HCT116 (cell line): ENCODE data around the gene AKT3. TPM values are rescaled to one million over a fixed set of nuclear protein-coding genes. Genes with fewer than 3 reads are reported as not detected.

Experiments used
- ATAC-seq: fragments of 200-7000 bp; cut with Tn5 transposase; 2 replicates; pipeline ENCODE4 v1.9.1; 2020; ENCODE audit warnings: mild to moderate bottlenecking, moderate library complexity
- BruUV-seq: library from RNA; stranded (reverse); fragments of 400-500 nt; replicated peaks from 2 replicates; lab custom pipeline; 2021; lab: Mats Ljungman, UMichigan
- CTCF ChIA-PET: fragments of 300-600 bp; sonication (Branson Sonifier 250); formaldehyde crosslinking; loops from one replicate; lab custom pipeline; 2021; ENCODE audit warnings: antibody characterized with exemption; lab: Charles Lee
- POLR2A ChIA-PET: fragments of 300-600, 350-600 bp; sonication (Branson Sonifier 250); formaldehyde crosslinking; loops from one replicate; lab custom pipeline; 2021; ENCODE audit warnings: antibody characterized with exemption; lab: Charles Lee
- RAD21 ChIA-PET, 2 experiments: fragments of 300-600 bp; sonication (Branson Sonifier 250); formaldehyde crosslinking; loops; one replicate each; lab custom pipeline; 2023; ENCODE audit warnings: low total read pairs in 2 of 2; ENCODE audit not compliant: uncharacterized antibody in 2 of 2, unreplicated experiment in 2 of 2, low non-redundant PET in 1 of 2; lab: Charles Lee
- DNase-seq: peaks from one replicate; pipeline ENCODE4 v3.0.0-alpha.2; 2010; ENCODE audit warnings: low read depth, low spot score
- H2AFZ ChIP-seq: fragments of 200-600 bp; shearing (Covaris generic), sonication (generic); 2 replicates; pipeline ENCODE4 v1.6.1; 2017; ENCODE audit warnings: low read depth, mixed run types, mixed read lengths, antibody characterized with exemption, low read length; ENCODE audit not compliant: poor library complexity, severe bottlenecking
- H3K27ac ChIP-seq: 2 replicates; pipeline ENCODE4 v1.5.1; 2012; ENCODE audit warnings: low read depth, low read length
- H3K27me3 ChIP-seq: fragments of 200-600 bp; sonication (generic); 2 replicates; pipeline ENCODE4 v1.6.1; 2016; ENCODE audit warnings: mixed run types, low read length, mixed read lengths; ENCODE audit not compliant: insufficient read depth
- H3K36me3 ChIP-seq, 2 experiments: fragments of 200-500 bp in 1 of 2; fragments of 200-600 bp in 1 of 2; sonication (Bioruptor generic) in 1 of 2; sonication (generic) in 1 of 2; 2 replicates each; pipeline versions ENCODE4 v1.5.1 to v1.6.1; 2014 to 2016; ENCODE audit warnings: low read length in 2 of 2, inconsistent platforms in 1 of 2, mixed read lengths in 1 of 2, mixed run types in 1 of 2; ENCODE audit not compliant: insufficient read depth in 2 of 2, control insufficient read depth in 1 of 2
- H3K4me1 ChIP-seq, 2 experiments: fragments of 200-600 bp in 1 of 2; sonication (generic) in 1 of 2; 2 replicates each; pipeline versions ENCODE4 v1.5.1 to v1.6.1; 2012 to 2017; ENCODE audit warnings: low read length in 2 of 2, inconsistent platforms in 1 of 2, mild to moderate bottlenecking in 1 of 2, mixed read lengths in 1 of 2, mixed run types in 1 of 2, moderate library complexity in 1 of 2; ENCODE audit not compliant: insufficient read depth in 2 of 2, control insufficient read depth in 1 of 2
- H3K4me2 ChIP-seq: fragments of 200-600 bp; sonication (generic); 2 replicates; pipeline ENCODE4 v1.6.1; 2017; ENCODE audit warnings: mixed run types, low read length, mixed read lengths
- H3K4me3 ChIP-seq, 2 experiments: fragments of 200-600 bp in 1 of 2; sonication (generic) in 1 of 2; replicated peaks in 1 of 2; 2 replicates each; pipeline ENCODE4 v1.5.1; 2011 to 2016; ENCODE audit warnings: low read length in 2 of 2, control low read depth in 1 of 2, low read depth in 1 of 2, mild to moderate bottlenecking in 1 of 2, mixed read lengths in 1 of 2, mixed run types in 1 of 2
- H3K79me2 ChIP-seq: fragments of 200-600 bp; sonication (generic); 2 replicates; pipeline ENCODE4 v1.6.1; 2017; ENCODE audit warnings: mild to moderate bottlenecking, mixed run types, low read length, moderate library complexity, mixed read lengths; ENCODE audit not compliant: insufficient read depth
- H3K9ac ChIP-seq: fragments of 200-600 bp; sonication (generic); 2 replicates; pipeline ENCODE4 v1.6.1; 2016; ENCODE audit warnings: low read length, mixed read lengths
- H3K9me2 ChIP-seq: fragments of 200-600 bp; sonication (generic), shearing (Covaris generic); 2 replicates; pipeline ENCODE4 v1.6.1; 2017; ENCODE audit warnings: mixed run types, mild to moderate bottlenecking, moderate library complexity; ENCODE audit not compliant: insufficient read depth
- H3K9me3 ChIP-seq, 2 experiments: fragments of 200-500 bp in 1 of 2; fragments of 200-600 bp in 1 of 2; sonication (Bioruptor generic) in 1 of 2; sonication (generic) in 1 of 2; 2 replicates each; pipeline ENCODE4 v1.6.1; 2014 to 2017; ENCODE audit warnings: low read length in 2 of 2, mixed read lengths in 2 of 2, inconsistent platforms in 1 of 2, low read depth in 1 of 2, mild to moderate bottlenecking in 1 of 2, mixed run types in 1 of 2, moderate library complexity in 1 of 2; ENCODE audit not compliant: control insufficient read depth in 1 of 2, insufficient read depth in 1 of 2
- H4K20me1 ChIP-seq: fragments of 200-600 bp; sonication (generic), shearing (Covaris generic); 2 replicates; pipeline ENCODE4 v1.6.1; 2017; ENCODE audit warnings: mixed run types, mild to moderate bottlenecking, moderate library complexity; ENCODE audit not compliant: insufficient read depth
- ELF1 ChIP-seq: IDR thresholded peaks from 2 replicates; pipeline ENCODE4 v1.6.1; 2012; ENCODE audit warnings: low read depth, borderline replicate concordance
- FOSL1 ChIP-seq: IDR thresholded peaks from 2 replicates; pipeline ENCODE4 v1.6.1; 2012; ENCODE audit warnings: low read depth
- JUND ChIP-seq: IDR thresholded peaks from 2 replicates; pipeline ENCODE4 v1.6.1; 2012
- POLR2AphosphoS5 ChIP-seq: IDR thresholded peaks from 2 replicates; pipeline ENCODE4 v1.6.1; 2011; ENCODE audit warnings: mild to moderate bottlenecking, low read depth, low read length, moderate library complexity
- REST ChIP-seq: IDR thresholded peaks from 2 replicates; pipeline ENCODE4 v1.6.1; 2012; ENCODE audit warnings: low read depth
- TCF7L2 ChIP-seq: IDR thresholded peaks from 2 replicates; pipeline ENCODE4 v1.7.0; 2011; ENCODE audit warnings: borderline replicate concordance, inconsistent platforms; ENCODE audit not compliant: insufficient read depth, insufficient read length; ENCODE audit errors: extremely low read depth
- YY1 ChIP-seq: IDR thresholded peaks from 2 replicates; pipeline ENCODE4 v1.6.1; 2011; ENCODE audit warnings: low read length, low read depth, moderate library complexity, mild to moderate bottlenecking; ENCODE audit not compliant: insufficient replicate concordance; ENCODE audit errors: extremely low read depth
- ZBTB33 ChIP-seq: IDR thresholded peaks from 2 replicates; pipeline ENCODE4 v1.6.1; 2011; ENCODE audit warnings: mild to moderate bottlenecking, low read length, moderate library complexity; ENCODE audit not compliant: insufficient replicate concordance; ENCODE audit errors: extremely low read depth
- ZFX ChIP-seq: fragments of 450-650 bp; IDR thresholded peaks from 2 replicates; pipeline ENCODE4 v1.6.1; 2017
- ZNF274 ChIP-seq: fragments of 200-500 bp; sonication (Bioruptor generic); IDR thresholded peaks from 2 replicates; pipeline ENCODE4 v1.6.1; 2014; ENCODE audit warnings: mild to moderate bottlenecking, low read depth, low read length, inconsistent platforms
- intact Hi-C: fragments of 100-400 bp; cut with micrococcal nuclease; formaldehyde crosslinking; loops from 2 replicates; pipeline ENCODE4 v1.10.0; 2022
- total RNA-seq: library from RNA; stranded (reverse); gene quantifications from one replicate; pipeline ENCODE4 v1.2.1, GENCODE V29; 2021; ENCODE audit not compliant: unreplicated experiment

Gene AKT3
- total RNA-seq, 1 experiment from 2014 or later = 0.49 TPM

DNA sequence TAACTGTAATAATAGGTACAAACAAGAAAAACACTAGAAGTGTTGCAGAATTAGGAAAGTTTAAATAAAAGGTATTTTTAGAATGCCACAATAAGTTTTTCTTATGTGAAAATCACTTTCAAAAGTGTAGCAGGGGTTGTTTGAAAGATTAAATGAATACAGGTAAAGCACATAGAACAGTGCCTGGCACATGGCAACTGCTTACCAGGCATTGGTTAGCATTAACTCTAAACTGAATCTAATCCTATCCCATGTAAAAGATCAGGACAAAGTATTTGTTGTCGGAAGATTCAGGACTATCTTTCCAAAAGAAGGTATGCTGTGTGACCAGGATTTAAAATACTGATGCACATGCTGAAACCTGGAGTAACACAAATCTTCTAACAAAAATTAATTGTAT is 3.3 kb downstream of the AKT3 start:
- Histone ChIP-seq H3K9ac (no peak overlapping the region), H3K9me3 (no peaks in the 10 kb centered on the region), H3K36me3 (no peaks in the 10 kb centered on the region), H4K20me1 (no peaks in the 10 kb centered on the region; the same call in 1 of the 2 replicates), H3K27me3 (peaks cover 25% of the 10 kb centered on the region), H3K4me3 (no peak overlapping the region), H3K4me1 (no peaks in the 10 kb centered on the region), H3K79me2 (no peaks in the 10 kb centered on the region), H3K4me2 (no peak overlapping the region), H3K27ac (no peak overlapping the region), H3K9me2 (no peaks in the 10 kb centered on the region), H2AFZ (no peak overlapping the region)
- intact Hi-C loops = loop anchor here (5.0 kb wide), 1 partner anchor 426 kb away; no protein-coding TSS in a partner anchor
- ChIA-PET POLR2A (no interaction called here), CTCF (no interaction called here), RAD21 (no interaction called here)
- ATAC-seq = no peak
- no TSS peak for BruUV-seq
- no peak for DNase-seq
- no peak for TF ChIP-seq FOSL1
- no peak for TF ChIP-seq TCF7L2
- no peak for TF ChIP-seq ZFX
- no peak for TF ChIP-seq REST
- TF ChIP-seq ZBTB33 = no peak
- TF ChIP-seq YY1 = no peak
- no peak for TF ChIP-seq ZNF274
- no peak for TF ChIP-seq JUND
- no peak for TF ChIP-seq ELF1
- no peak for TF ChIP-seq POLR2AphosphoS5
